Osteoblast (primary cell): Measurements from ENCODE around the gene FAM136A. TPM values are rescaled to one million over a fixed set of nuclear protein-coding genes. Genes with fewer than 3 reads are reported as not detected.

Source experiments
- DNase-seq: peaks from one replicate; pipeline ENCODE4 v3.0.0; 2011; ENCODE audit warnings: low spot score, mixed read lengths; ENCODE audit not compliant: insufficient read length; ENCODE audit errors: missing footprints
- H2AFZ ChIP-seq: 2 replicates; pipeline ENCODE4 v1.6.0; 2011; ENCODE audit warnings: mild to moderate bottlenecking, low read length
- H3K27ac ChIP-seq: 2 replicates; pipeline ENCODE4 v1.5.1; 2011; ENCODE audit warnings: mild to moderate bottlenecking, low read depth, low read length, moderate library complexity
- H3K27me3 ChIP-seq: 2 replicates; pipeline ENCODE4 v1.6.0; 2012; ENCODE audit warnings: mild to moderate bottlenecking, control low read depth, inconsistent platforms, low read length, moderate library complexity; ENCODE audit not compliant: insufficient read depth
- H3K36me3 ChIP-seq: 2 replicates; pipeline ENCODE4 v1.5.1; 2011; ENCODE audit warnings: mild to moderate bottlenecking, low read length, control low read depth, moderate library complexity; ENCODE audit not compliant: insufficient read depth
- H3K4me1 ChIP-seq: 2 replicates; pipeline ENCODE4 v1.5.1; 2011; ENCODE audit warnings: mild to moderate bottlenecking, low read length, control low read depth, moderate library complexity; ENCODE audit not compliant: insufficient read depth
- H3K4me2 ChIP-seq: 2 replicates; pipeline ENCODE4 v1.6.0; 2011; ENCODE audit warnings: mild to moderate bottlenecking, low read length; ENCODE audit not compliant: insufficient read depth
- H3K4me3 ChIP-seq: fragments of 200-600 bp; sonication (generic); 3 replicates; pipeline ENCODE4 v1.5.1; 2012; ENCODE audit warnings: mild to moderate bottlenecking, low read length, inconsistent platforms; ENCODE audit not compliant: insufficient read depth
- H3K79me2 ChIP-seq: 2 replicates; pipeline ENCODE4 v1.6.0; 2012; ENCODE audit warnings: mild to moderate bottlenecking, low read length, control low read depth, inconsistent platforms; ENCODE audit not compliant: insufficient read depth
- H3K9me3 ChIP-seq: 2 replicates; pipeline ENCODE4 v1.5.1; 2011; ENCODE audit warnings: low read depth, low read length, control low read depth
- H4K20me1 ChIP-seq: 2 replicates; pipeline ENCODE4 v1.6.0; 2012; ENCODE audit warnings: mild to moderate bottlenecking, low read length, control low read depth; ENCODE audit not compliant: insufficient read depth
- total RNA-seq: library from RNA; depleted of rRNA; stranded (reverse); fragments of >200 nt; gene quantifications from 2 replicates; pipeline ENCODE4 v1.2.3, GENCODE V29; 2012
- TF ChIP-seq, protein P1 (sequence below): IDR thresholded peaks from 2 replicates; pipeline ENCODE4 v1.5.1; 2011; ENCODE audit warnings: mild to moderate bottlenecking, low read depth, low read length, moderate library complexity; ENCODE audit errors: extremely low read depth

The FAM136A gene
- total RNA-seq, 1 donor, result 21.7 TPM

- Histone ChIP-seq H3K36me3 (no peaks in the 10 kb centered on the region), H3K9me3 (no peaks in the 10 kb centered on the region), H3K79me2 (no peaks in the 10 kb centered on the region), H3K27ac (no peak overlapping the region), H2AFZ (no peak overlapping the region), H3K27me3 (peaks cover 17% of the 10 kb centered on the region), H3K4me1 (no peaks in the 10 kb centered on the region), H3K4me2 (no peak overlapping the region), H4K20me1 (no peaks in the 10 kb centered on the region), H3K4me3 (no peak overlapping the region)
- TF ChIP-seq, protein P1, sequence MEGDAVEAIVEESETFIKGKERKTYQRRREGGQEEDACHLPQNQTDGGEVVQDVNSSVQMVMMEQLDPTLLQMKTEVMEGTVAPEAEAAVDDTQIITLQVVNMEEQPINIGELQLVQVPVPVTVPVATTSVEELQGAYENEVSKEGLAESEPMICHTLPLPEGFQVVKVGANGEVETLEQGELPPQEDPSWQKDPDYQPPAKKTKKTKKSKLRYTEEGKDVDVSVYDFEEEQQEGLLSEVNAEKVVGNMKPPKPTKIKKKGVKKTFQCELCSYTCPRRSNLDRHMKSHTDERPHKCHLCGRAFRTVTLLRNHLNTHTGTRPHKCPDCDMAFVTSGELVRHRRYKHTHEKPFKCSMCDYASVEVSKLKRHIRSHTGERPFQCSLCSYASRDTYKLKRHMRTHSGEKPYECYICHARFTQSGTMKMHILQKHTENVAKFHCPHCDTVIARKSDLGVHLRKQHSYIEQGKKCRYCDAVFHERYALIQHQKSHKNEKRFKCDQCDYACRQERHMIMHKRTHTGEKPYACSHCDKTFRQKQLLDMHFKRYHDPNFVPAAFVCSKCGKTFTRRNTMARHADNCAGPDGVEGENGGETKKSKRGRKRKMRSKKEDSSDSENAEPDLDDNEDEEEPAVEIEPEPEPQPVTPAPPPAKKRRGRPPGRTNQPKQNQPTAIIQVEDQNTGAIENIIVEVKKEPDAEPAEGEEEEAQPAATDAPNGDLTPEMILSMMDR, result no peak
- DNase-seq, result no peak
Measured at GRCh38 chr2:70322518-70322917, 20.7 kb upstream of the FAM136A start.

DNA sequence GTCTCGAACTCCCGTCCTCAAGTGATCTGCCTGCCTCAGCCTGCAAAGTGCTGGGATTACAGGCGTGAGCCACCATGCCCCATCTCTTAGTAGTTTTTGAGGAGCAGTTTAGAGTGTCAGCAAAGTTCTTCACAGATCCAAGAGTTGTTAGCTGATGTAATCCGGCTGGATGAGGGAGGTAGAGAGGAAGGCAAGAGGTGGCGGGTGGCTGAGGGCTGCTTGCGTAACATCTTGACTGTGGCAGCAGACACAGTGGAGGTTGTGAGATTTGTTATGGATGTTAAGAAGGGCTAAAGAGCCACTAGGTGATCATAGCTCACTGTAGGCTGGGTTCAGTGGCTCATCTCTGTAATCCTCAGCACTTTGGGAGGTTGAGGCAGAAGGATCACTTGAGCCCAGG lies 19.5 kb upstream of the FAM136A start:
- Histone ChIP-seq H2AFZ (no peak overlapping the region), H3K27ac (no peak overlapping the region)

DNA sequence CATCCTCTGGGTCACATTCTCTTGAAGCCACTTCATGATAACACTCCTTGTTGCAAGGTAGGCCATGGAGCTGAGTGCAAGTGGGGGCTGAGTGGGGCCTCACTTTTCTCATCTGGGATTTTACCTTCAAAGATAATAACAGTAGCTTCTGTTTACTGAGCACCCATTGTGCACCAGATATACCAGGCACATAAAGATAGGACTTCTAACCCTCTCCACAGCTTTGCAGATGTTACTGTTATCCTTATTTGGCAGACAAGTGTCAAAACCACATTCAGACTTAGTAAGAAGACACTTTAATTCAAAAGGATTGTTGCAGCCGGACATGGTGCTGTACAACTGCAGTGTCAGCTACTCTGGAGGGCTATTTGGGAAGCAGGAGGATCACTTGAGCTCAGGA lies 12.8 kb upstream of the FAM136A start:
- no peaks in the 10 kb centered on the region for H3K79me2 ChIP-seq
- DNase-seq, result no peak
- no peak overlapping the region for H2AFZ ChIP-seq
- H3K4me2 ChIP-seq, result no peak overlapping the region
- H3K27ac ChIP-seq, result no peak overlapping the region
- peaks cover 10% of the 10 kb centered on the region for H3K27me3 ChIP-seq
- H3K4me3 ChIP-seq, result no peak overlapping the region
- TF ChIP-seq, protein P1, result no peak
- H4K20me1 ChIP-seq, result no peaks in the 10 kb centered on the region
- H3K36me3 ChIP-seq, result no peaks in the 10 kb centered on the region
- no peaks in the 10 kb centered on the region for H3K9me3 ChIP-seq
- no peaks in the 10 kb centered on the region for H3K4me1 ChIP-seq

More for the DNA sequence above, 19.5 kb upstream of the FAM136A start:
- Histone ChIP-seq H3K4me1 (no peaks in the 10 kb centered on the region), H3K27me3 (peaks cover 17% of the 10 kb centered on the region), H4K20me1 (no peaks in the 10 kb centered on the region), H3K36me3 (no peaks in the 10 kb centered on the region), H3K9me3 (no peaks in the 10 kb centered on the region), H3K4me2 (no peak overlapping the region), H3K4me3 (no peak overlapping the region), H3K79me2 (no peaks in the 10 kb centered on the region)
- TF ChIP-seq, protein P1, result no peak
- no peak for DNase-seq

- no peaks in the 10 kb centered on the region for H4K20me1 ChIP-seq
- peaks cover 6% of the 10 kb centered on the region for H3K27me3 ChIP-seq
- H3K27ac ChIP-seq, result no peak overlapping the region
- H3K4me3 ChIP-seq, result no peak overlapping the region
- H3K4me1 ChIP-seq, result no peaks in the 10 kb centered on the region
- TF ChIP-seq, protein P1, result no peak
- no peaks in the 10 kb centered on the region for H3K79me2 ChIP-seq
- H2AFZ ChIP-seq, result no peak overlapping the region
- no peak overlapping the region for H3K4me2 ChIP-seq
- DNase-seq, result no peak
- H3K9me3 ChIP-seq, result no peaks in the 10 kb centered on the region
- H3K36me3 ChIP-seq, result no peaks in the 10 kb centered on the region
Measured at GRCh38 chr2:70312560-70312959, 10.7 kb upstream of the FAM136A start.
